Calu3 (cell line): ENCODE results near the gene CCDC178. TPM values are rescaled to one million over a fixed set of nuclear protein-coding genes. Genes with fewer than 3 reads are reported as not detected.

ENCODE experiments used
- BruUV-seq: library from RNA; stranded (reverse); fragments of 400-500 nt; replicated peaks from 2 replicates; lab custom pipeline; 2021; lab: Mats Ljungman, UMichigan
- CTCF ChIA-PET: fragments of 300-600 bp; sonication (Branson Sonifier 250); formaldehyde crosslinking; loops from one replicate; lab custom pipeline; 2022; ENCODE audit warnings: antibody characterized with exemption; lab: Charles Lee
- DNase-seq: peaks from one replicate; pipeline ENCODE4 v3.0.0; 2022
- H3K27ac Mint-ChIP-seq: one replicate; pipeline ENCODE4 v1.8.0; 2022; ENCODE audit warnings: mixed read lengths; ENCODE audit not compliant: unreplicated experiment
- H3K27me3 Mint-ChIP-seq: one replicate; pipeline ENCODE4 v1.8.0; 2022; ENCODE audit warnings: mixed read lengths; ENCODE audit not compliant: unreplicated experiment
- H3K36me3 Mint-ChIP-seq: one replicate; pipeline ENCODE4 v1.8.0; 2022; ENCODE audit warnings: mild to moderate bottlenecking, moderate library complexity, mixed read lengths; ENCODE audit not compliant: insufficient read depth, unreplicated experiment
- H3K4me1 Mint-ChIP-seq: one replicate; pipeline ENCODE4 v1.8.0; 2022; ENCODE audit warnings: mild to moderate bottlenecking, low read depth, mixed read lengths; ENCODE audit not compliant: unreplicated experiment
- H3K4me3 Mint-ChIP-seq: one replicate; pipeline ENCODE4 v1.8.0; 2022; ENCODE audit warnings: mild to moderate bottlenecking, low read depth, moderate library complexity, mixed read lengths; ENCODE audit not compliant: unreplicated experiment
- H3K9me3 Mint-ChIP-seq: one replicate; pipeline ENCODE4 v1.8.0; 2022; ENCODE audit warnings: low read depth, mixed read lengths; ENCODE audit not compliant: unreplicated experiment
- intact Hi-C: fragments of 100-400 bp; cut with micrococcal nuclease; formaldehyde crosslinking; loops from one replicate; pipeline ENCODE4 v1.10.0; 2022; ENCODE audit not compliant: unreplicated experiment
- total RNA-seq: library from RNA; stranded (reverse); gene quantifications from 2 replicates; pipeline ENCODE4 v1.2.3, GENCODE V29; 2022
- TF ChIP-seq, protein P1 (sequence below): fragments of 200-600 bp; IDR thresholded peaks from one replicate; pipeline ENCODE4 v1.8.0; 2022; ENCODE audit warnings: antibody characterized with exemption; ENCODE audit not compliant: unreplicated experiment

The CCDC178 gene
- total RNA-seq, 1 experiment from 2014 or later: not detected

GRCh38 chr18:33330711-33331110, 109.8 kb downstream of the CCDC178 start:
- Mint-ChIP-seq H3K4me1 (no peaks in the 10 kb centered on the region), H3K27me3 (no peaks in the 10 kb centered on the region), H3K9me3 (no peaks in the 10 kb centered on the region), H3K27ac (no peak overlapping the region), H3K4me3 (no peak overlapping the region), H3K36me3 (no peaks in the 10 kb centered on the region)
- no peak for DNase-seq
- intact Hi-C loops: loop anchor here (2.0 kb wide), 1 partner anchor 156 kb away; no protein-coding TSS in a partner anchor
- TF ChIP-seq, protein P1, sequence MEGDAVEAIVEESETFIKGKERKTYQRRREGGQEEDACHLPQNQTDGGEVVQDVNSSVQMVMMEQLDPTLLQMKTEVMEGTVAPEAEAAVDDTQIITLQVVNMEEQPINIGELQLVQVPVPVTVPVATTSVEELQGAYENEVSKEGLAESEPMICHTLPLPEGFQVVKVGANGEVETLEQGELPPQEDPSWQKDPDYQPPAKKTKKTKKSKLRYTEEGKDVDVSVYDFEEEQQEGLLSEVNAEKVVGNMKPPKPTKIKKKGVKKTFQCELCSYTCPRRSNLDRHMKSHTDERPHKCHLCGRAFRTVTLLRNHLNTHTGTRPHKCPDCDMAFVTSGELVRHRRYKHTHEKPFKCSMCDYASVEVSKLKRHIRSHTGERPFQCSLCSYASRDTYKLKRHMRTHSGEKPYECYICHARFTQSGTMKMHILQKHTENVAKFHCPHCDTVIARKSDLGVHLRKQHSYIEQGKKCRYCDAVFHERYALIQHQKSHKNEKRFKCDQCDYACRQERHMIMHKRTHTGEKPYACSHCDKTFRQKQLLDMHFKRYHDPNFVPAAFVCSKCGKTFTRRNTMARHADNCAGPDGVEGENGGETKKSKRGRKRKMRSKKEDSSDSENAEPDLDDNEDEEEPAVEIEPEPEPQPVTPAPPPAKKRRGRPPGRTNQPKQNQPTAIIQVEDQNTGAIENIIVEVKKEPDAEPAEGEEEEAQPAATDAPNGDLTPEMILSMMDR: no peak
- CTCF ChIA-PET: no interaction called here
- BruUV-seq: no TSS peak

DNA sequence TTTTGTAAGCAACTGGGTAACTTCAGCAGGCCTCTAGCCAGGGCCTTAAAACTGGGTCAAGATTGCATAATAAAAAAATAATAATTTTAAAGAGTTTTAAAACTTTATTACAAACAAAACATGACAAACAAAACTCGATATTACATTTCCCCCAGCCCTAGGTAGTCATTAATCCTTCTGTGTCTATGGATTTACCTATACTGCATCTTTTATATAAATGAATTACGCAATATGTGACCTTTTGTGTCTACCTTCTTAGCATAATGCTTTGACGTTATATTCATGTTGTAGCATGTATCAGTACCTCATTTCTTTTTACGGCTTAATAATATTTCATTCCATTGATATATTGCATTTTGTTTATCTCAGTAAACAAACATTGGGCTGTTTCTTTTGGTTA, 113.5 kb downstream of the CCDC178 start:
- H3K27me3 Mint-ChIP-seq: no peaks in the 10 kb centered on the region
- H3K4me1 Mint-ChIP-seq: no peaks in the 10 kb centered on the region
- TF ChIP-seq, protein P1: no peak
- H3K4me3 Mint-ChIP-seq: no peak overlapping the region
- DNase-seq: no peak
- no peak overlapping the region for H3K27ac Mint-ChIP-seq
- no peaks in the 10 kb centered on the region for H3K36me3 Mint-ChIP-seq
- CTCF ChIA-PET: no interaction called here
- intact Hi-C loops: no loop called here
- no TSS peak for BruUV-seq
- no peaks in the 10 kb centered on the region for H3K9me3 Mint-ChIP-seq

DNA sequence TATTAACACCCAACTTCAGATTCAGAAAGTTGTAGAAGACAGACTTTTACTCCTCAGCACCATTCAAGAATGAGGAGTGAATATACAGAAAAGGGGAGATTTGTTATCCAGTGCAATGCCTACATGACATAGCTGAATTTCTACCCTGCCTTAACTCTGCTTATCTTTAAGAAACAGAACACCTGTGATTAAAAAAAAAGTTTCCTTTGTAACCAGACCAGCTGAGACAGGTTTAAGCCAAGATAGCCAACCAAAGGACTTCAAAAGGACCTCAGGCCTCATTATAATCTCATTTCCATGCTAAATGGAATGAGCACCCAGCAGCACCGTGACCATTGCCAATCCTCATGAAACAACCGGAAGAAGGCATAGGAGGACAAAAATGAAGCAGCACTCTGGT, 122.9 kb downstream of the CCDC178 start:
- Mint-ChIP-seq H3K9me3 (peaks cover 7% of the 10 kb centered on the region), H3K36me3 (no peaks in the 10 kb centered on the region), H3K27me3 (no peaks in the 10 kb centered on the region), H3K4me1 (no peaks in the 10 kb centered on the region), H3K4me3 (no peak overlapping the region), H3K27ac (no peak overlapping the region)
- DNase-seq: no peak
- TF ChIP-seq, protein P1: no peak
- intact Hi-C loops: no loop called here
- CTCF ChIA-PET: no interaction called here
- BruUV-seq: no TSS peak

DNA sequence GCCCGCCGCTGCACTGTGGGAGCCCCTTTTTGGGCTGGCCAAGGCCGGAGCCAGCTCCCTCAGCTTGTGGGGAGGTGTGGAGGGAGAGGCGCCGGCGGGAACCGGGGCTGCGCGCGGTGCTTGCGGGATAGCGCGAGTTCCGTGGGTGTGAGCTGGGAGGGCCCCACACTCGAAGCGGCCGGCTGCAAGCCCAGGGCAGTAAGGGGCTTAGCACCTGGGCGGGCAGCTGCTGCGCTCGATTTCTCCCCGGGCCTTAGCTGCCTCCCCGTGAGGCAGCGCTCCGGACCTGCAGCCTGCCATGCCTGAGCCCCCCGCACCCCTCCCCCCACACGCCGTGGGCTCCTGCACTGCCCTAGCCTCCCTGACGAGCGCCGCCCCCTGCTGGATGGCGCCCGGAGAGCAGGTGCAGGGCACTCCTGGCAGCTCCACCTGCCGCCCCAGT, 124.4 kb downstream of the CCDC178 start:
- no peak for DNase-seq
- Mint-ChIP-seq H3K4me3 (no peak overlapping the region), H3K36me3 (no peaks in the 10 kb centered on the region), H3K27me3 (no peaks in the 10 kb centered on the region), H3K4me1 (no peaks in the 10 kb centered on the region), H3K27ac (no peak overlapping the region), H3K9me3 (peaks cover 7% of the 10 kb centered on the region)
- CTCF ChIA-PET: no interaction called here
- TF ChIP-seq, protein P1: no peak
- intact Hi-C loops: no loop called here
- no TSS peak for BruUV-seq
